Measurements from ENCODE around the gene ZRANB1.

Gene ZRANB1

DNA sequence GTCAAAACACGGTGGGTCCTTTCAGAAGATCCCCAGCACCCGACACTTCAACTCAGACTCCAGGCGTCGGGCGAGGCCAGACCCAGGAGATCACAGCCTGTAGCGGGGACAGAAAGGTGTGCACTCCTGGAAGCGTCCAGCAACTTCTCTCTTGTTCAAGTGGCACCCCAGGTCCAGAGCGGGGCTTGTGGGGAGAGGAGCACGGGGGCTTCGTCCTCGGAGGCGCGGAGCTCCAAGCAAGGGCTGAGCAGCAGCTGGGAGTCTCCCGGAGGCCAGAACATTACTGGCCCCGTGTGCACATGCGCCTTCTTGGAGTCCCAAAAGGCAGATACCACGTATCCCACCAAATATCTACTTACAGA is 54.9 kb downstream of the ZRANB1 start:
- DNase-seq: no peak

DNA sequence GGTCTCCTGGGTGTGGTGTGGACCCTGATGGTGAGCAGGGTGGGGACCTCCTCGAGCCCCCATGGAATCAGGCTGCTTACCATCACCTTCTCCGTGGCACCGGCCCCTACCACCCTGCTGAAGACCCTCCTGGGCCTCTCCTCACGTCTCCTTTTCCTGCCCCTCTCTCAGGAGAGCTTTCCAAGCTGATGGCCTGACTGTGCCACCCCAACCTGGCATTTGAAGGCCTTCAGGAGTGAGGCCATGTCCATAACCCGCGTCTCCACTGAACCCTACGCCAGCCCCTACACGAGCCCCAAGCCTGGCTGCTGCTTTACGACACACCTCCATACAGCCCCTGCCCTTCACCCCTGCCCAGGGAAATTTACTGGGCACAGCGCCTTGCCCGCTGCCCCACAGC is 55.4 kb downstream of the ZRANB1 start:
- no peak for DNase-seq

DNA sequence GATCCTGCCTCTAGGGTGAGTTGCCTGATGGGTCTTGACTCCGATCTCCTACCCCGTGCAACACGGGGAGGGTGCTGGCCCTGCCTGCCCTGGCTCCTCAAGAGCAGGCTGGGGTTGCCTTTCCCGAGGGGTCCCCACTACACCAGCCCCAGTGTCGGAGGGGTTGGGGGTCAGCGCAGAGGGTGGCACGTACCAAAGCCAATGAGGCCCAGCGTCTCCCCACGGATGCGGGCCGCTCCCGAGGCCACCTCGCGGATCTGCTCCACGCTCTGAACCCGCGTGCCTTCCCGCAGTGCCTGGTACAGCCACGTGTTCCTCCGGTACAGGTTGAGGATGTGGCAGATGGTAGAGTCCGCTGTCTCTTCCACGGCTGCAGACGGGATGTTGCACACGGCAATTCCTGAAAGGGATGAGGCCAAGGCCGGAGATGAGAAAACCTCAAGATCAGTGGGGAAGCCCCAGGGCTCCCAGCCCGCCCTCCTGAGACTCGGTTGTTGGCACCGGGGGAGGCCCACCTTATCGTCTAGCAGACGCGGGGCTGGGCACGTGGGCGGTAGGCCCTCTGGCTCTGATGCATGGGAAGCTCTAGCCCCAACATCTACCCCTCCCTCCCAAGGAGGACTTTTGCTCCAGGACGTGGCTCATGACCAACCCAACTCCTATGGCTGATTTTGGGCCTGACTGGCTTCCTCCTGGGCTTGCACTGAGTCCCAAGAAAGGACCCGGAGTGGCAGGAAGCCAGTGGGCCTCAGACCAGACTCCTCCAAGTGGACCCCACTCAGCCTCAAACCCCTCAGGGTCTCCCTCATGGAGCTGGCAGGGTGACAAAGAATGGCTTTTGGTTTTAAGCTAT is 56.1 kb downstream of the ZRANB1 start:
- no peak for DNase-seq

DNA sequence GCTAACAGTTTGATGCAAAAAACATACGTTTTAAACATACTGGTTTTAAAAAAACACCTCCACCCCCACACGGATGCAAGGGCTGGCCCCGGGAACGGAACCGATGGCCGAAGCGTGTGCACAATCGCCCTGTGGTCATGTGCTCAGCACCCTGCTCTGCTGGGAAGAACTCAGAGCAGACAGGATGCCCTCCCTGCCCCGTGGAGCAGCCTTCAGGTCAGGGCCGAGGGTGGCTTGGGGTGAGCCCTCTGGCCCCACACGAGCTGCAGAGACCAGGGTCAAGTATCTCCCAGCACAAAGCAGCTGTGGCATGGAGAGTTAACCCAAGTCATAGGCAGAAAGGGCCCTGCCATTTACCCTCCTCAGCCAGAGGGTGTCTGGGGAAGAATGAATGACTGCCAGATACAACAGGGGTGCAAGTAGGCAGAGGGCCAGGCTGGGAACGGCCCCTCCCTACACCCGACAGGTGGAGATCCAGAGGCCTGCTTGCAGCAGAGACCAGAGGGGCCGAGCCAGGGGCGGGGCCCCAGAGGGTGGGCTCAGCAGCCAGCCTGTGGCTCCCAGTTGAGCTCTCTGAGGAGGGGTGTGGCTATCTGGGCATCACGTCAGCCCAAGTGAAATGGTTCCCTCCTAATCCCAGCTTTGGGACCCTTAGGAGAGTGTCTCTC is 56.8 kb downstream of the ZRANB1 start:
- no peak for DNase-seq

DNA sequence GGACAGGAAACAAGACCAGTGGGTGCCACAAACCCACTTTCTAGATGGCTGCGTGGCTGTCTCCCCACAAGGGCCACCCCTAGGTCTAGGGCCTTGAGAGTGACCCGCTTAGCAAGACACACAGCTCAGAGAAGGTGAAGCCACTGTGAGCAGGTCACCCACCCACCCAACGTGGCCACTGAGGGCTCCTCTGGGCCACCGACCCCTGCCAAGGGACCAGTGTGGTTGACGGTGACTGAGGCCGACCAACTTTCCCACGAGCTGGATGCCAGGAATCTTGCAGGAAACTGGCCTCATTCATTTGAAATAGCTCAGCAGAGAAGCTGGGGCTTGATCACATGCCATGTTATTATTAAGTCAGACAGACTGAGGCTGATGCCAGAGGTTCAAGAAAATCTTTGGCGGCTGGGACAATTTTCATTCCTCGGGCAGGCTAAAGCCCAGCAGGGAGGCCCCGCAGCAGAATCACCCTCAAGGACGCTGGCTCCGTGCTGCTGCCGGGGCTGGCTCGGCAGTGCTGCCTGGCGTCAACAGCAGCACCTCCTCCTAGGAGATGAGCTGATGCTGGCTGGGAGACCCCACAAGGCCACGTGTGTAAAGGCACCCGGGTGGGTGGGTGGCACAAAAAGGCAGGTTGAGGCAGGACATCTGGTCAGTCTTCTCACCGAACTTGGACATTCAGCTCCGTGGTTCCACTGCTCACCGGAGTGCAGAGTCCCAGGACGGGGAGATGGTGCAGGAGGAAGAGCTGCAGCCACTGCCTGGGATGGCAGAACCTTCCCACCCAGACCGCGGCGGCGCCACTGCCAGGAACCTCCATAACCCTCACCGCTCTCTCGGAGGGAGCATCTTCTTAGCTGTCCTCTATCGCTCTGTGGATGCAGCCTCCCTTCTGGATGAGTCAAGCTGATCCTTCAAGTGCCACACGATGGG is 57.8 kb downstream of the ZRANB1 start:
- no peak for DNase-seq

DNA sequence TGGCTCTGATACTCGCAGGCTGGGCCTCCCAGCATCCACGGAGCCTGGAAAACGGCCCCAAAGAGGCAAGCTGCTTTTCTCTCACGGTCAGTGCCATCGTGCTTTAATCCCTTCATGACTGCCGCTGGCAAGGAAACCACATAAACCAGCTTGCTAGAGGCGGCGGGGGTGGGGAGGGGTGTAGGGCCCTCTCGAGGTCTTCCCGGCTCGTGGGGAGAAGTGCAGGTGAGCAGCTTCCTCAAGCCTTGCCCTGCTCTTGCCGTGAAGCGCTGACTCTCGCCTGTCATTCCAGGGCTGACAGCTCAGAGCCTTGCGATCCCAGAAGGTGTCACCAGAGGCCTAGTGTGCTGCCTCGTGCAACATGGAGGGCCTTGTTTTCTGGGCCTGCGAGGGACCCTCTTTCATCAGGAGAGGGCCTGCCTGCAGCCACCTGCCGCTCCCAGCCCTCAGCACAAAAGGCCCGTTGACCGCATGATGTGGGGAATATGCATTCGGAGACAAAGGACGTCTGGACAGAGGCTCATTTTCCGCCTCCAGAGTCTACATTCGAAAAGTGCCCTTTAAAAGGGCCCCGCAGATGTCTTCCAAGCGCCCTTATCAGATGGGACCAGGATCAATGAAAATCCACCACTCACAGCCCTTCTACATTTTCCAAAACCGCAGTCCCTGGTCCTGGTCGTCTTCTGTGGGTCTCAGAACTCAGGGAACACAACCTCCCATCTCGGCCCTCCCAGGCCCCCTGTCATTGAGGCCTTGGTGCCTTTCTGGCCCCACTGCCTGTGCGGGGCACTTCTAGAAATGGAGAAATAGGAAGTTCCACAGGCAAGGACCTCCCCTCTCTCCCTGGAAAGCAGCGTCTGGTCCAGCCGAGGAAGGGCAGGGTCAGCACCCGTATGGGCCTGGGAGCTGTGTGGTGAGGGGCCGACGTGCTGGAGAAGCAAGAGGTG is 58.7 kb downstream of the ZRANB1 start:
- no peak for DNase-seq

DNA sequence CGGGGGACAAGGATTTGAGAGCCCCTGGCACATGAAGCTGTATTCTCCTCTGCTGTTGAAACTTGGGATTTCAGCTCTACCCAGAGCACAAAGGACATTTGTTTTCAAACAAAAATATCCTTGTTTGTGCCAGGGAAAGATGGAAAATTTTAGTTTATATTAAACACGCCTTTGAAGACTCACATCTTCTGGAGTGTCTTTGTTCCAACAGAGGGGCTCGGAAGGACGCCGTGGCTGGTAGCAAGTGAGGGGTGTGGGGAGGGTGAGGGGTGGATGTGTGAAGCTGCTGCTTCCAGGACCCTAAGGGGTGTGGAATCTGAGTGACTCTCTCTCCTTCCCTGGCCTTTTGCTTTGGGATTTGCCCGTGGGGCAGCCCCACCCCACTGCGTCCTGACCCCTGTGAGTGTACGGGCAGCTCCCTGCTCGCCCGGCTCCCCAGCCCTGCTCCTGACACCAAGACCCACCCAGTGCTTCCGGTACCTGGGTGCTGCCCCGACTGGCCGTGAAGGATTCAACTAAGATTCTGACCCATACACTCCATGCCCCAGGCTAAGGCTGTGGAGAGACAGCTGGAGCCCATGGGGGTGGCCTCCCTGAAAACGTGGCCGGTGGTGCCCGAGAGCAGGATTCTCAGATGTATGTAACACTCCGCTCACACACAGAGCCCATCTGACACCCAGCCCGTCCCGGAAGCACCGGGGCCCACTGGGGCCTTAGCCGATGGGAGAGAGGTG is 59.6 kb downstream of the ZRANB1 start:
- DNase-seq: no peak

DNA sequence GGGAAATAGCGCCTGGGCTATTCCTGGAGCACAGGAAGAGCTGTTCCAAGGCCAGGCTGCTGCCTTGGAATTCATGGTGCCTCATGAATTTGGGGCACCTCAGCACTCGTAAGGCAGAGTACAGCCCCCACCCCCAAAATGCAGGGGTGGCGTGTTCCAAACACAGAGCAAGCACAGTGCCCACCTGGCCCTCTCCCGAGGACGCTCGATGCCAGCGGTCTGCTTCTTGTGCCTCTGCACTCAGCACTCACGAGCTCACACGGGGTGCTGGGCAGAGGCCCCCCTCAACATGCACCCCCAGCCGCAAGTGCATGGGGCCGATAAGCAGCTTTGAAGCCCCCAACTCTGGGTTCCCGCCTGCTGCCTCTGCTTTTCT is 60.1 kb downstream of the ZRANB1 start:
- DNase-seq: no peak

DNA sequence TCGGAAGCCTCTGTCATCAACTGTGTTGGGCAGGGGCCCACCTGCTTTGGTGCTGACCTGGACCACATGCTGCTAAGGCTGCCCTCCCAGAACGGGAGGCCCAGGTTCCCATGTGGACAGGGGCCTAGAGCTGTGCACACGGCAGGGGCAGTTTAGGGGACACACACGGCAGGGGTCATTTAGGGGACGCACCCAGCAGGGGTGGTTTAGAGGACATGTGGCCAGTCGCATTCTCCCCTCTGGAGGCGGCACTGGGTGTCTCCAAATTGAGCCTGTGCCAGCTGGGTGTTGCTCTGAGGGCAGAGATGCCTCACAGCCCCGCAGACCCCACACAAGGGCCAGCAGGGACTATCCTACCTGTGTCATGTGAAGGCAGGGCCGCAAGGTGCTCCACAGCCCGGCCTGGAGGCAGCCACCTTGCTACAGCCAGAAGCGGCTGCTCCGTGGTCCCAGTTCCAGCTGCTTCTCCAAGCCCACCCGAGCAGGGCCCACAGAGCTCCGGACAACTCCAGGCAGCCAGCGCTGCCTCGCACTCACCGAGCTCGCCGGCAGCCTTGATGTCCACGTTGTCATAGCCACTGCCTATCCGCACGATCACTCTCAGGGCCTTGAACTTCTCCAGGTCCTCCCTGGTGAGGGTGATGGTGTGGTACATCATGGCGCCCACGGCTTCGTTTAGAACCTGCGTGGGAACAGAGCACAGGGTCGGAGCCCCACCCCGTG is 60.7 kb downstream of the ZRANB1 start:
- DNase-seq: no peak

DNA sequence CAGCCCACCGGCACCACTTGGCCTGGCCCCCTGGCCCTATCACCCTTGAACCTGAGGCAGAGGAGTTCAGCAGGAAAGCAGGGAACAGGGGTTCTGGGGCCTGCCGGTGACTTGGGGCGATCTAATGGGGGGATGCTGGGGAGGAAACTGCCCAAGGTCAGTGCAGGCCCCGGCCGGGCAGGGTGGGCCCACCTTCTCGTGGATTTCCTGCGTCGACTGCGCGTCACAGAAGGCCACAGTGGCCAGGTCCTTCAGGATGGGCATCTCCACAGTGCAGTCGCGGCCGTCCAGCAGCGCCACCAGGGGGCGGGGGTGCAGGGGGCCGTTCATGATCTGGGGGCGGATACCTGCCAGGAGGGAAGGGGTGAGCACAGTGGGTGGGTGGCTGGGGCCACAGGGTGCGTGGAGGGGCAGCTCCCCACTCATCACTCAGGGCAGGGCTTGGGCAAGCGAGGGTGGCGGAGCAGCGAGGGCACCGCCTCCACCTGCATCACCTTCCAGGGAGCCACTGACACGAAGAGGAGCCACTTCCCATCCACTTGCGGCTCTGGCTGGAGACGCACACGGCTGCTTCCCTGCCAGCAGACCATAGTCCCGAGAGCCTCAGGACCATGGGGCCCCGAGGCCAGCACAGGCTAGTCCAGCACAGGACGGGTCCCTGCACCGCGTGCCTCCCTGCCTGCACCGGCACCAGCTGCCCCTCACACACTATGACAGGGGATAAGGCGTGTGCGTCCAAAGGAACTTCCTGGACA is 61.4 kb downstream of the ZRANB1 start:
- DNase-seq: no peak

DNA sequence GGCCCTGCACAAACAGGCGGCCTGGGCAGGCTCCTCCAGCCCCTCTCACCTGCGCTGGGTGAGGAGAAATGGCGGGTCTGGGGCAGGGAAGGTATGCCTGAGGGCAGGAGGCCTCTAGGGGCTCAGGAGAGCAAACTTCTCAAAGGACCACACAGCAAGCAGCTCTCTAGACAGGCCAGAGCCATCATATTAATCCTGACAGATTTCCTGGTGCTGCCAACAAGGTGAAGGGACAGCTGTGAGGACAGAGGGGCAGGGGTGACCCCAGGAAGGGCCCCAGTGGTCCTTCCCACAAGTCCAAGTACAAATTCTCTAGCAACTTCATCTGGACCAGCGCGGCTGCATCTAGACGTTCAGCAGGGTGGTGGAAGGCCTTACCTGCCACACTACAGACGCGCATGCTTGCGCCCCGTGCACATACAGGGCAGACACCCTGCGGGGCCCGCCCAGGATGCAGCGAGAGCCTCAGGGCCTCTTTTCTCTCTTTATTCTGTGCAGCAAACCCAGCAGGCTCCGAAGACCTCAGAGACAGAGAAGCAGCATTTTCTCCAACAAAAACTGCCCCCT is 62.1 kb downstream of the ZRANB1 start:
- DNase-seq: no peak

DNA sequence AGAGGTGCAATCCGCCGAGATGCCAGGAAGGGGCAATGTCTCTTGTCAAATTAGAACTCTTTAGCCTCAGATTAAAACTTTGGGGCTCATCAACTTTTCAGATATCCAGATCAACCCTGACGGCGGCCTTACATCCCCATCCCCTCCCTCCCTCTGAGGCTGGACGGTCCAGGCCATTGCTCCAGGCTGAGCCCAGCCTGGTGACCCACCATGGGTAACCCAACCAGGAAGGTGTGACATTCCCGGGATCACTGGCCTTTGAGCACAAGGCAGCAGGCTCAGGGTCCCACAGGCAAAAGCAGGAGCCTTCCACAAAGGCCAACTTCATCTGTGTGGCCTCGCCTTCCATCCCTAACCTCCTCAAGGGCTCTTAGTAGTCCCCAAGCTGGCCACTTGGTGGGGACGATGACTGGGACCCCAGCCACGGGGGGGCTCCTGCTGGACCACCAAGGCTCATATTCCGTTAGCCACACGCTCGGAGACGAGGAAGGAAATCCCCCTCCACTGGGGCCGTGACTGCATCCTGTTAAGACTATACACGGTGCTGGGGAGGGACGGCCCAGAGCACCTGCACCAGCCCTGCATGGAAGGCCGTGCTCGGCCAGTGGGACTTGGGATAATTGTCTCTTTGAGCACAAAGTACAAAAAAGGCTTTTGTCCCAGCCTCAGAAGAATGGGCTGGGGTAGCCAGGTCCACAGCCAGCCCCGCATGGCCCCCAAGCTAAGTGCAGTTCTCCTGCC is 62.8 kb downstream of the ZRANB1 start:
- no peak for DNase-seq

DNA sequence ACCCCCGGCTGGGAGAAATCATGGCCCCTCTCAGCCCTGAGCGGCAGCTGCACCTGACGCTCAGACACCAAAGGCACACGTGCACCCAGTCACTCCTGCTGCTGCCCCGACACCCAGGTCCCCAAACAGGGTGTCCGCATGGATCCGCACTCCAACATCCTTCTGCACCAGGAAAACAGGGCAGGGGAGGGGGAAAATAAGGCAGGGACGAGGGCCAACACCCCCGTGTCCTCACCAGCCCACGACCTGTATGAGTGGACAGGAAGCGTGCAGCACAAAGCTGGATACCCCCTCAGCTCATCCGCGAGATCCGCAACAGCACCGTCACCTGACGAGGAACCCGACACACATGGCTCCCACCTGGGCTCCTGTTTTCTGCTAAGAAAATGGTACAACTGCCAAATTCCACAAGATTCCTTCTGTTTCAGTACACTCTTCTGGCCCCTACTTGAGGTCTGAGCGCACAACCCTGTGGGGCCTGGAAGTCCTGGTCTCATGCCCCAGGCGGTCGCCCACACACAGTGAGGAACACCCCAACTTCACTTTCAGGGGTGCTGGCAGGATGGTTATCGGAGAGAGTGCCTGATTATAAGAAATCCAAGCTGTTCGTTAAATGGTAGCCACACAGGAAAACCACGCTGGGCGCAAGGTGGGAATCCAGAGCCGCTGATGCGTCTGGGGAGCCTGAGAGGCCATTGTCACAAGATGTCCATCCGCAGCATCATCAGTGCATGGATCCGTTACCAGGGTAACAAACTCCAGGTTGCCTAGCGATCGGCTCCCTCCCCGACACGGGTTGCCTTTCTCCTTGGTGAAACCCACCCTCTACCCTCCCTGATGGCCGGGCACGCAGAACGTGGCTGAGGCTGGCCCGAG is 63.6 kb downstream of the ZRANB1 start:
- DNase-seq: no peak

DNA sequence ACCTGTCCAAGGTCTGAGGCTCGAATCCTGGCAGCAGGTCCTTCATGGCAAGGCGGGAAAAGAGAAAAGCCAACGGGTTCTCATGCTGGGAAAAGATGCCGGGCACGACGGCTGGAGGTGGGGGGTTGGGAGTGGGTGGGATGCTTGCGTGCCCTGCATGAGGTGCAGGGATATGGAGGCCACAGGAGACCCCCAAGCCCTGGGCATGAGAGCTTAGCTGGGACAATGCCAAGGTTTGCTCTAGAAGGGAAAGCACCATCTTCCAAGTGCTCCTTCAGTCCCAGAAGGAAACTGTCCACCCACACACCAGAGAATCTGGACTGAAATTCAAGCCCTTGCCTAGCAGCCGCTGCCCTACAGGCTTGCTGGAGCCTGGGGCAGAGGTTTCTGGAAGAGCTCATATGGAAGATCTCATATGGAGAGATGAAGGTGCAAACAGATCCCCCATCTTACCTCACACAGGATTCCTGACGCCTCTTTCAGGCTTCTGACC is 64.3 kb downstream of the ZRANB1 start:
- no peak for DNase-seq

DNA sequence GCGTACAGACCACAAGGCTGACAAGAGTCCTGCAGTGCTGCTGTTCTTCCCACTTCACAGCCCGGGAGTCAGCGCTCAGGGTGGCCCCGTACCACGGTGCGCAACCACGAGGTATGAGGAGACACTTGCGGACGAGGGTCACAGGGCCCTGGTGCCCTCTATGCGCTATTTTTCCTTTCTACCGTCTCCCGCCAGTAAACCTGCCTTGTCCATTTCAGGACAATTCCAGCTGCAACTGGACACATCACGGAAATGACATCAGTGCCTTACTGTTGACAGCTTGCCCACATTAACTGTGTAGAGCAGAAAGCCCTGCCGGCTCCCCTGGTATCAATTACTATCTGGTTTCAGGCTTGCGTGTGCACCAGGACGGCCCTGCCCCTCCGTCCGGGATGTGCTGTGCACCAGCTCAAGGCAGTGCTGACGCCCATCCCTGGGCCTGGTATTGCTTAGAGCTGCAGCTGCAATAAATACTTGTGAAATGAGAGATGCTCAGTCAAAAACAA is 65.1 kb downstream of the ZRANB1 start:
- no peak for DNase-seq

DNA sequence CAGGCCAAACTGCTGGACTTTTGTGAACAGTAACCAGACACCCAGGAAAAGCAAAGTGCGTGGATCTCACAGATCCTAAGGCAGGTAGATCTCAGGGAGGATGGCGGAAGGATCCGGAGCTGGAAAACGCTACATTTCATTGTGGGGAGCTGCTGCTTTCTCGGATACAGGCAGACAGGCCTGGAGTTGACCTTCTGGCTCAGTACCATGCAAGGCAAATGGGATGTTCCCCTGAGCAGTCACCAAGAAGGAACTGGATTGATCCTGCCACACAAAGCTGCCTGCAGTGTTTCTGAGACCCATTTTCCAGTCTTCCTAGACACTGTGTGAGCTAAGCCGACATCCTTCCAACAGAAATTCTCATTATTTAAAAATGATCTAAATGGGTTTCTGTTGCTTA is 65.5 kb downstream of the ZRANB1 start:
- no peak for DNase-seq
